Lower leg skin (tissue), 4 donors: ENCODE measurements around the gene FGF7. TPM values are rescaled to one million over a fixed set of nuclear protein-coding genes. Genes with fewer than 3 reads are reported as not detected.
"Not testable (repeated sequence)": the region's sequence is repeated elsewhere in the genome, so short reads cannot be mapped to it uniquely, and the experiment has no call there.

Experiments used
- DNase-seq, 2 donors: peaks; one replicate each; pipeline ENCODE4 v3.0.0-alpha.2; 2019; ENCODE audit warnings: low spot score in 2 of 2
- H3K4me3 ChIP-seq: fragments of 200-600 bp; sonication (generic); 2 replicates; pipeline ENCODE4 v1.5.1; 2017; ENCODE audit warnings: mild to moderate bottlenecking, low read depth; ENCODE audit not compliant: poor library complexity, severe bottlenecking
- CTCF ChIP-seq, 3 donors: fragments of 450-650 bp; IDR thresholded peaks; one replicate each; pipeline ENCODE4 v1.5.1; 2016; ENCODE audit warnings: antibody characterized with exemption in 3 of 3, mild to moderate bottlenecking in 3 of 3, moderate library complexity in 2 of 3
- POLR2A ChIP-seq, 2 donors: fragments of 450-650 bp; IDR thresholded peaks; one replicate each; pipeline ENCODE4 v1.6.1; 2016 to 2017; ENCODE audit warnings: antibody characterized with exemption in 2 of 2, mild to moderate bottlenecking in 1 of 2, moderate library complexity in 1 of 2
- WGBS, 2 donors: methylation state at CpG; one replicate each; pipeline ENCODE4 v1.1.5; 2018; 5-methylcytosine and 5-hydroxymethylcytosine counted together
- intact Hi-C: fragments of 100-400 bp; cut with DNase I; formaldehyde crosslinking; loops from one replicate; pipeline ENCODE4 v1.15.0; 2023; ENCODE audit warnings: low total_unique reads
- total RNA-seq, 4 donors: library from RNA; depleted of rRNA; stranded (reverse); fragments of >200 nt; gene quantifications; one replicate each; pipeline ENCODE4 v1.1.0, GENCODE V29; 2016

The FGF7 gene
- total RNA-seq = 10 to 100 TPM in 3 of 4 donors, 1 to 10 TPM in 1; 7.3 to 35.6 (median 12.7) TPM

- intact Hi-C loops = loop anchor here (10.0 kb wide), 1 partner anchor 188 kb away; no protein-coding TSS in a partner anchor
- WGBS, 2 donors = 27 to 57% methylated on average over 4 of the region's 4 CpGs
- H3K4me3 ChIP-seq = peak within 1 kb of the TSS; percentile 23
- no peak for TF ChIP-seq CTCF (IDR thresholded peaks at IDR 0.05)
- no peak for TF ChIP-seq POLR2A (IDR thresholded peaks at IDR 0.05)
- peak in 1 of 2 donors; percentile 81 for DNase-seq
Observed at GRCh38 chr15:49423021-49423420, at the start of gene FGF7. TSS of gene FGF7 (plus strand) at chr15:49423242. CDS start at chr15:49424298, 1,056 bp downstream.

- intact Hi-C loops = loop anchor here (5.0 kb wide), 1 partner anchor 1662 kb away; no protein-coding TSS in a partner anchor
- no peak for DNase-seq
- 86 to 90% methylated on average over 4 of the region's 4 CpGs for WGBS, 2 donors
Observed at GRCh38 chr15:49379996-49380395, 43.0 kb upstream of the FGF7 start.

GRCh38 chr15:49380912-49381311 lies 42.1 kb upstream of the FGF7 start:
- no peak for DNase-seq
- intact Hi-C loops = loop anchor here (5.0 kb wide), 1 partner anchor 1661 kb away; no protein-coding TSS in a partner anchor
- 71 to 80% methylated on average over 5 of the region's 5 CpGs for WGBS, 2 donors
- TF ChIP-seq CTCF (IDR thresholded peaks at IDR 0.05) (no peak), POLR2A (IDR thresholded peaks at IDR 0.05) (no peak)
- no peak overlapping the region for H3K4me3 ChIP-seq

More at GRCh38 chr15:49379996-49380395, 43.0 kb upstream of the FGF7 start:
- TF ChIP-seq CTCF (IDR thresholded peaks at IDR 0.05) (no peak), POLR2A (IDR thresholded peaks at IDR 0.05) (no peak)
- no peak overlapping the region for H3K4me3 ChIP-seq

- no peak for TF ChIP-seq CTCF (IDR thresholded peaks at IDR 0.05)
- TF ChIP-seq POLR2A (IDR thresholded peaks at IDR 0.05) = no peak
- no peak for DNase-seq
- intact Hi-C loops = loop anchor here (5.0 kb wide), 1 partner anchor 1660 kb away; no protein-coding TSS in a partner anchor
- H3K4me3 ChIP-seq = no peak overlapping the region
Observed at GRCh38 chr15:49382394-49382793, 40.6 kb upstream of the FGF7 start.

- no peak overlapping the region for H3K4me3 ChIP-seq
- no peak for DNase-seq
- intact Hi-C loops = loop anchor here (5.0 kb wide), 1 partner anchor 1659 kb away; no protein-coding TSS in a partner anchor
- TF ChIP-seq POLR2A (IDR thresholded peaks at IDR 0.05) (no peak), CTCF (IDR thresholded peaks at IDR 0.05) (no peak)
- 49 to 52% methylated on average over 1 of the region's 1 CpG for WGBS, 2 donors
Observed at GRCh38 chr15:49383266-49383665, 39.8 kb upstream of the FGF7 start.

- H3K4me3 ChIP-seq = no peak overlapping the region
- no peak for TF ChIP-seq CTCF (IDR thresholded peaks at IDR 0.05)
- no peak for TF ChIP-seq POLR2A (IDR thresholded peaks at IDR 0.05)
Observed at GRCh38 chr15:49387471-49387870, 35.6 kb upstream of the FGF7 start.

GRCh38 chr15:49402515-49403296 lies 20.3 kb upstream of the FGF7 start:
- 89 to 93% methylated on average over 5 of the region's 5 CpGs for WGBS, 2 donors
- intact Hi-C loops, H3K4me3 ChIP-seq, DNase-seq: not testable (repeated sequence)

More at GRCh38 chr15:49387471-49387870, 35.6 kb upstream of the FGF7 start:
- intact Hi-C loops = no loop called here
- 86 to 92% methylated on average over 2 of the region's 2 CpGs for WGBS, 2 donors
- DNase-seq = no peak
